ENCODE measurements around the gene OR2T6.
"Not testable (repeated sequence)": the region's sequence is repeated elsewhere in the genome, so short reads cannot be mapped to it uniquely, and the experiment has no call there.

Gene OR2T6, protein sequence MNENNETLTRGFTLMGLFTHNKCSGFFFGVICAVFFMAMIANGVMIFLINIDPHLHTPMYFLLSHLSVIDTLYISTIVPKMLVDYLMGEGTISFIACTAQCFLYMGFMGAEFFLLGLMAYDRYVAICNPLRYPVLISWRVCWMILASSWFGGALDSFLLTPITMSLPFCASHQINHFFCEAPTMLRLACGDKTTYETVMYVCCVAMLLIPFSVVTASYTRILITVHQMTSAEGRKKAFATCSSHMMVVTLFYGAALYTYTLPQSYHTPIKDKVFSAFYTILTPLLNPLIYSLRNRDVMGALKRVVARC

DNA sequence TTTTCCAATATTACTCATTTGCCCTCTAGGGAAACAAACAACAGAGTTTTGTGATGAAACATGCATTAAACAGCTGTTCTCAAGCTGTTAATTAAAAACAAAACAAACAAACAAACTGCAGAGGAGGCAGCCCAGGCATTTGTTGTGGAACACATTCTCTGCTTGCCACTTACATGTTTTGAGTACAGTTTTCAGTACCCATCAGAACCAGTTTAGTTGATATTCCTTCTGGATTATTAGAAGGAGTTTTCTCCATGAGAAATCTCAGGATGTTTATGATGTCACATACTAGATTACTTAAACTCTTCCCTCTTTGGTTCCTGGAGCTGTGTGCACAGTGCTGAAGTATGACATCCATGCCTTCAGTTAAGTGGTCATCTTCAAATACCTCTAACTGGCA, at the start of gene OR2T6:
TSS of gene OR2T6 (plus strand) at position 301 of the 400 bp plus-strand sequence. CDS start 11,863 bp downstream, outside the sequence.
- no peak for DNase-seq

DNA sequence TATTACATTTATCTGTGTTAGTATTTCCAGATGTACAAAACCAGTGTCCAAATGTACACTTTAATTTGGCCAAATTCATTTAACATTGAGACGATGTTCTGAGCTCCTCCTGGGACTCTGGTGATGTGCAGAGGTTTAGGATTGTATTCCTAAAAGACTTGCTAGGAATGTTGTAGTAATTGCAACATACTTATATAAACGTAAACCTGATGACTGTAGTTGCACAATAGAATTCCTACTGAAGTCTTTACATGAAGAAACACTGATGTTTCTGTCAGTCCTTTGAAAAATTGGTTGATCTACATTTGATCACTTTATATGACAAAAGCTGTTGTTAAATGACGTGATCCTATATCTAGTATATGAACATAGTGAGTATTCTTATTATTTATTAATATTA, 32.1 kb upstream of the OR2T6 start:
- no peak for DNase-seq

DNA sequence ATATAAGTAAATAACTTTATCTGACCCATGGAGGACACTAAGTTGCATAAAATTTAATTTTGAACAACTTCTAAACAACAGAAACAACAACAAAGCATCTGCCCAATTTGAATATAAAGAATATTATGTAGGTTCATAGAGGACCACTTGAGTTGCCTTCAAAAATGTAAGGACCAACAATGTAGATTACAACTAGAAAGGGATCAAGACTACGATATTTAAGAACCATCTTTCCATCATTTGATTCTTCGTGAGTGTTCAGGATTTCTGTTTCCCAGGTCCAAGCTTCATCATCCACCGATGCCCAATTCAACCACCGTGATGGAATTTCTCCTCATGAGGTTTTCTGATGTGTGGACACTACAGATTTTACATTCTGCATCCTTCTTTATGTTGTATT, 27.1 kb upstream of the OR2T6 start, which contains the start of gene OR14C36:
TSS of gene OR14C36 (plus strand) at position 301 of the 400 bp plus-strand sequence. CDS start at position 301, 0 bp downstream.
- DNase-seq = no peak

DNA sequence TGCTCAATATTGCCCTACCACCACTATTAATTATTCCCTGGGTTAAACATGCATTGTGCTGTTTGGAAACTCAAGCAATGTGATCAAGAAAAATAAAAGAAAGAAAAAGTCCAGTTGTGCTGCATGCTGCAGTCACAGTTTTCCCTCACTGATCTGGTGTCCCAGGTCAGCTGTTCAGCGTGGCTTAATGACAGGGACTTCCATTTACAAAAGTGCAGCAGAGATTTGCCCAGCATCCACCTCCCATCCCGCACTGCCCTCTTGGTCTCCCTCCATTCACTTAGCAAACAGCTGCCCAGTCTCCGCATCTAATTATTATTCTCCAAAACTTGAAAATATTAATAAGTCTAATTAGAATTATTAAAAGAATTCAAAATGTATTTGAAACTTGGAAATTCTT, 16.1 kb upstream of the OR2T6 start:
- no peak for DNase-seq

DNA sequence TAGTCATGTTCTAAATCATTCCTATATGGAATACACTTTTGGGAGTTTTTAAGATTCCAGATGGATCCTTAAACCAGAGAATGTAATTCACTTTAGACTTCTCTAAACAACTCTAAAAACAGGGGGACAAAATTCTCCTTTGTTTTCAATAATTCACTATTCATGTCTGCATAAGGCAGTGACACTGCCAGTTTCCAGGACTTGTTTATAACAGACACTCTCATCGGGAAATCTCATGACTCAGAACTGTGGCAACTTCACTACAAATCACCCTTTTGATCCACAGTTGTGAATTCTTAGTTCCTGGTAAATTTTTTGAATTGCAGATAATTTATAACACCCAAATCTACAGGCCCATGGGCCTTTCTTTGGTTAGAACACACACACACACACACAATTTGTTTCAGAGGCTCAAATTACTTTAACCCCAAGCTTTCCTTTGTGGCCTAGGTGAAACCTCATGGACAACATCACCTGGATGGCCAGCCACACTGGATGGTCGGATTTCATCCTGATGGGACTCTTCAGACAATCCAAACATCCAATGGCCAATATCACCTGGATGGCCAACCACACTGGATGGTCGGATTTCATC, 14.3 kb upstream of the OR2T6 start, which contains the start of gene OR2T4:
TSS of gene OR2T4 (plus strand) at position 545 of the 595 bp plus-strand sequence. CDS start at position 545, 0 bp downstream.
- DNase-seq = no peak

DNA sequence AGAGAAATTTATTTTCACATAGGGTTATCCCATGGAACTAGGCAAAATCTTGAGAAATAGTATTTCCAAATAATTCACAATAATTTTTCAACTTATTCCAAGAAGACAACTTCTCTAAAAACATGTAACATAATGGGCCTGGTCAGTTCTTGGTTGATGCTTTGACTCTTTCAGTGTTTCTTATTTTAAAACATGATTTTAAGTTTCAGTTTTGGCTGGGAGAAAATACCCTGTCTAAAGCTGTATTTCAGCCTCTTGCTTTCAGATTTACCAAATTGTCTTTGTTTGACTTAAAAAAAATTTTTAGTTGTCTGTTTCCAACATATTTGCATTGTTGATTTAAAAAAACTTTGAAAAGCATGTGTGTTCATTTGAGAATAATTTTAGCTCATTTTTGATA, 8.9 kb upstream of the OR2T6 start:
- DNase-seq = no peak

DNA sequence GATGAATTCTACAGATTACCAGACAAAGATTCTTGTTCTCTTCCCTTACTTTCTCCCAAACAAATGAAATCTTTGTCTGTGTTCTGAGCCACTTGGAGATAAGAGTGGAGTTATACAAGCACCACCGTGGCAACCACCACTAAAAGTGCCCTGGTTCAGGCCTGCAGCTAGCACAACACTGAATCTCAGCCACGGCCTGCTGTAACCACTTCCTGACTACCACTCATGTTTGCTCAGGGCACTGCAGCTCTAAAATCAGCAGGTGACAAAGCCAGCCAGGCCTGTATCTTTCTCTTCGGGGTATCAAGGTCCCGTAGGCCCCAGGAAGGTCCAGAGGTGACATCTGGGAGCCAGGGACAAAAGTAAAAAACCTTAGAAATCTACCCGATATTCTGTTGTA, 3.2 kb upstream of the OR2T6 start:
- DNase-seq = no peak

DNA sequence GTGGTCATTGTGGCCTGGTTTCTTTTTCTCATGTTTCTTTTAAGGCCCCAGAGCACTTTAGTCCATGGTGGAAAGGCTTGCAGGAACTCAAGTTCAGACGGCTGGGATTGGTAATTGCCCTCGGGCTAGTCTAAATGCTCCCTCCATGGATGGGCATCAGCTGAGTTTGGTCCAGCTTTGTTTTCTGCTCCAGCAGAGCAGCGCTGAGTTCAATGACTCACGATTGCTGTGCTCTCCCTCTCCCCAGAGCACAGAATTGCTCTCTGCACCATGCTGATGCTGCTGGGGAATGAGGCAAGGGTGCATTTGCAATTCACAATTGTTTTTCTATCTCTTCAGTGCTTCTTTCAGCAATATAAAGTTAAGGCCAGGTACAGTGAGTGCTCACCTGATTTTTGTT, 1.8 kb upstream of the OR2T6 start:
- DNase-seq = no peak

DNA sequence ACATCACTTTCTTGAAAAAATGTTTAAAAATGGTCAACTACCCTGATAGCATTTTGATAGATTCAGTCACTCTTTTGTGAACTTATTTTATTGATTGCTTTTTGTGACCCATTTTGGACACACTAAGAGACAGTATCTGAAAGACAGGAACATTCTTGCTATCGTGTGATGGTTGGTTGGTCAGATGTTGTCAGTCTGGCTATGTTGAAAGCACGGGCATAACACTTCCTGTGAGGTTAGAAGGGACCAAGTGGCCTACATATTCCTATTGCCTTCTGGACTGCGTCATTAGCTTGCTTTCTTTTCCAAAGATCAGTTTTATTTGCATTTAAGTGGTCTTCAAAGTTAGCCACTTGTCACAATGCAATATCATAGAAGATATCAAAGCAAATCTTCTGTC, 1.4 kb downstream of the OR2T6 start:
- no peak for DNase-seq

DNA sequence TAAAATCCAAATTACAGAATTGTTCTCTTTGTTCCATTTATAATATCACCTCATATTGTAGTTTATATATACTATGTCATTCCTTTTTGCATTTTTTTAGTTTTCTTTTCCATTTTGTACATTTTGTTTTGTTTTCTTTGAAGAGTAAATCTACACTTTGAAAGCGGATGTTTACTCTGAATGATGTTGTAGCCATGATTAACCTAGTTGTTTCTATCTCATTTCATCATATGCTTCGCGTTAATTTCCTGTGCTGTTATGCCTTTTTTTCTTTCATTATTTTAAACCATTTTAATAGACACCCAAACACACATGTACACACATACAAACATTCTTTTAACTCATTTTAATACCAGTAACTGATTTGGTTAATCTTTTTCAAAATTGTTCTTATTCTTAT, 5.3 kb downstream of the OR2T6 start:
- DNase-seq = no peak

DNA sequence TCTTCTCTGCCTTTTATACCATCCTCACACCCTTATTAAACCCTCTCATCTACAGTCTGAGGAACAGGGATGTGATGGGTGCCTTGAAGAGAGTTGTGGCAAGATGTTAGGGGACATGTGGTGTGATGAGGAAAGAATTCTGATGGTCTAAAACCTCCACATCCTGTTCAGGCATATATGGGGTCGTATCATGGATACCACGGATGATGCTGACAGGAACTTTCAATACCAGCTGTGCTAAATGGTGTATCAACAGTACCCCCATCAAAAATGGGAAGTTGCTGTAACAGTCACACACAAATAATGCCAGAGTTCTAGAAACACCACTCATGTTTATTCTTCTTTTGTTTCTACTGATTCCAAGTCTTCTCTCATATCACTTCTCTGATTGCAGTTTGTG, 12.9 kb downstream of the OR2T6 start:
- DNase-seq = no peak

DNA sequence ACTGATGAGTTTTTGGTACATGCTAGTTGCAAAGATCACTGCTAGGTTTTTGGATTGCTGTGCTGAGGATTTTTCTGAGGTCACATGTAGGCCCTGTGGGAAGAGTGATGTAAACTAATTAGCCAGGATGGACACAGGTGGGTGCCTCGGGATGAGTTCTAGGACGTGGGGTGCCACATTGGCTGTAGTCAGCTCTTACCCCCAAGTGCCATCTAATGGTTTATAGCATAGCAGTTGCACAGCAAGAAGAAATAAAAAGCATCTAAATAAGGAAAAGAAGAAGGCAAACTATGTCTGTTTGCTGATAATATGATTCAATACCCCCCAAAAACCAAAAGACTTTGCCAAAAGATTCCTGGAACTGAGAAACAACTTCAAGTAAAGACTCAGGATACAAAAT, 17.5 kb downstream of the OR2T6 start:
- DNase-seq = no peak

DNA sequence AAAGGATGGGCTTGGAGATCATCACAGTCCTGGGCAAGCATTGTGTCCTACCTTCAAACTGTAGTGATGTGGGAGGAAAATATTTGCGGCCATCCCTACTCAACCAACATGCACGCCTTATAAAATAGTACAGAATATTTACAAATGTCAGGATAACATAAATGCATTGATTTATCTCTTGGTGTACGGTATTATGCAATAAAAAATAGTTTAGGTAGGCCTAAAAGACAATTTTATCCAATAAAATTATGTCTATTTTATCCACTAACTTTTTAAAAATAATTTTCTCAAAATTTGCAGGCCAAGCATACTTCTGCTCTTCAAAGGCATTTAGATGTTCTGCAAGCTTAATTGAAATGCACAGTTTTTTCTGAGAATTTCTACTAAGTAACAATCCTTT, 27.2 kb downstream of the OR2T6 start, which contains the start of gene OR2T1:
TSS of gene OR2T1 (plus strand) at position 301 of the 400 bp plus-strand sequence. CDS start 3,100 bp downstream, outside the sequence.
- DNase-seq = no peak

DNA sequence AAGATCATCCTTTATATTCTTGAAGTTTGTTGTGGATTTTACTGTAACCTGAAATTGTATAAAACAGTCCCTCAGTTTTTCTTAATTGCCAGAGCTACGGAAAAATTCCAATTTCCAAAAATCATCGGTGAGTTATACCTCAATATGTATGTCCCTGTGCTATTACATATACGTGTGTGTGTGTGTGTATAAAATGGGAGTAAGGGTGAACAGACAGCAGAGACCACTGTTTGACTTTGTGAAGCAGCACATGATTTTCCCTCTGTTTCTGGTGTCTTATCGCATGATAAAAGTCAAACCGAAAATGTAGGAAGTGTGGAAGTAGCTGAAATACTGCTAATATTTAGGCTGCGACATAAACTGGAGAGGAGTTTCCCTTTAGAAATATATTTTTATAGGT, 28.5 kb downstream of the OR2T6 start:
- DNase-seq = no peak

DNA sequence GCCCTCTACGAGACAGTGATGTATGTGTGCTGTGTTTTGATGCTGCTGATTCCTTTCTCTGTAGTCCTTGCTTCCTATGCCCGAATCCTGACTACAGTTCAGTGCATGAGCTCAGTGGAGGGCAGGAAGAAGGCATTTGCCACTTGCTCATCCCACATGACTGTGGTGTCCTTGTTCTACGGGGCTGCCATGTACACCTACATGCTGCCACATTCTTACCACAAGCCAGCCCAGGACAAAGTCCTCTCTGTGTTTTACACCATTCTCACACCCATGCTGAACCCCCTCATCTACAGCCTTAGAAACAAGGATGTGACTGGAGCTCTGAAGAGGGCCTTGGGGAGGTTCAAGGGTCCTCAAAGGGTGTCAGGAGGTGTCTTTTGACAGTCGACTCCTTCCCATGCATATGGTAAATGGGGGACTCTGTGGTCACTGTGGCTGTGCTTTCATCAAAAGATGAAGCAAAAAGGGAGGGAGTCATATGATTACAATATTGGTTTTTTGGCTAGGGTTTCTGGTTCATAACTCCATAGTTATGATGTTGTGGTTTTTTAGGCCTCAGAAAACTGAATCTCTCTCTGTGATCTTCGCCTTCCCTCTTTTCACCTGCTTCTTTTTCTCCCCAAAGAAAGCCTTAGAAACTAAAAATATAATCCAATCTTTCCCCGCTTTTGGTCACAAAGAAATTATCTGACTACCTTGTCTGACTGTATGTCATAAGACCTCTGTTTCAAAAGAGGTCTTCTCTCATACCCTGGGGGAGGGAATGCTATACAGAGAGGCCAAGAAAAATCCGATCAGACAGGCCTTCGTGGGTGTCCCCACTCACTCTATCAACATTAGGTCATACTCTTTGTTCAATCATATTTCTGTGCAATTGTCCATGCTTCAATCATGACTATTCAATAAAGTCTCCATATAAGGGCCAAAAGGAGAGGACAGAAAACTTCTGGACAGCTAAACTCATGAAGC, 31.5 kb downstream of the OR2T6 start:
- no peak for DNase-seq

DNA sequence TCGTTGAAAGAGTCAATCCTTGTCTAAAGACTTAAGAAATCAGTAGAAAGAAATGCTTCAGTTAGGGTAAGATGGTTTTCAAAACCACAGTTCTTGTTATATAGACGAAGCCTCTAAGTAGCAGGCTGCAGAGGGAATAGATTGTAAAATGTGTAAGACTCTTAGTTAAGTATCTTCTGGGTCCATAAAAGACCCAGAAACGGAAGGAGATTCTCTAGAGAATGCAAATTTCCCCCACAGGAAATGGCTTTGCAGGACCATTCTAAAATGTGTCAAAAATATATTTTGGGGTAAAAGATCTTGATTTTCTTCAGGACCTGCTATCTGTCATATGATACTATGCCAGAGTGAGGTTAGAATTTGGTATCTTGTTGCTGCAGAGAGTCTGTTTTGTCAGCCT, 40.7 kb downstream of the OR2T6 start:
- no peak for DNase-seq

DNA sequence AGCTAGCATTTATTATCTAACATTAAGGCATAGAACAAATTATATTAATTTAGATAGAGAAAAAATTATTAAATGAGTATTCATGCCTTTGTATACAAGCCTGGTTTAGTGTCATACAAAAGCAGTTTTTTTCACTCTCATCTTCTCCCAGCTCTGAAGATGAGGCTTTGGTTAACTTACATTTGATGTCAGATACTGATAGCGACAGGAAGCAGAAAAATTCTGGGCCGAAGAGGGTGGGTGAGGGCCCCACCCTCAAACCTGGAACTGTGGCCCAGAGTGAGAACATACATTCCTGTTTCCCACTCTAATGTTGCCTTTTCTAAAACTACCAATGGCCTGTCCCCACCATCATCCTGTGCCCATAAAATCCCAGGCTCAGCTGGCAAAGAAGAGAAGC, 42.3 kb downstream of the OR2T6 start:
- DNase-seq = no peak

DNA sequence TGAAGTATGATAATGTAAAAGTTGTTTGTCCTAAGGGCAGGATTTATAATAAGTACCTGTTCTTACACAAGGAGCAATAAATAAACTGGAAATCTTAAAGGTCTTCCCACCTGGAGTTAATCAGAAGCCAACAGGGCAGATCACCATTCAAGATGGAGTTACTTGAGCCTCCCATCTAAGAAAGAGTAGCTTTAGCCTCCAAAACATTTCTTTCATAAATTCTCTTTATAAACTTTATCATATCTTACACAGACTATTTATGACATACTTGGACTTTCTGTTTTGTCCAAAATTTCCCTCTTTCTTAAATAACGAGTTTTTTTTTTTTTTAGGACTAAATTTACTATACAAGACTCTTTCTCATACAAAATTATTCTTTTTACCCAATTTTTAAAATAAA, 45.8 kb downstream of the OR2T6 start:
- no peak for DNase-seq

DNA sequence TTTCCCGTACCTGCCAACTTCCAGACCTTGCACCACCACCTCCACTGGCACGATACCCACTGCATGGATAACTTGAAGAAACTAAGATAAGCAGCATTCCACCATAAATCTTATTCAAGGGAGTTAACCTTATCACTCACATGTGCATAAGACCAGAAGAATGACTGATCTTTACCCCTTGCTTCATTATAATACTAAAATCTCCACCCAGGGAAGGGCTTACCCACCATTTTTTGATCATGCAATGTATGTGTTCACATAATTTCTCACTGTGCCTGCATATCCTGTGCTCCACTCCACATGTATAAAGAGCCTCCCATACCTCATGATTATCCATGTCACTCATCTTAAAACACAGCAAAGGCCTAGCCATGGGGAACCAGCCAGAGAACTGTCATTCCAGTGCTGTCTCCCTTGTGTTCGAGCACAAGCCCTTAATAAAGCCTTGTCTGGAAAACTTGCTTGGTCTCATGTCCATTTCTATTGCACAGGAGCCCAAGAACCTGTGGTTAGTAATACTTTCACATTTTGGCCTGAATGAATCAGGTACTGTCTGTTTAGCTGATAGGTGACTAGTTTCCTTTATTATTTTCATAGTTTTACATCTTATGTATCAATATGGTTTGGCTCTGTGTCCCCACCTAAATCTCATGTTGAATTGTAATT, 52.1 kb downstream of the OR2T6 start:
- DNase-seq = not testable (repeated sequence)

DNA sequence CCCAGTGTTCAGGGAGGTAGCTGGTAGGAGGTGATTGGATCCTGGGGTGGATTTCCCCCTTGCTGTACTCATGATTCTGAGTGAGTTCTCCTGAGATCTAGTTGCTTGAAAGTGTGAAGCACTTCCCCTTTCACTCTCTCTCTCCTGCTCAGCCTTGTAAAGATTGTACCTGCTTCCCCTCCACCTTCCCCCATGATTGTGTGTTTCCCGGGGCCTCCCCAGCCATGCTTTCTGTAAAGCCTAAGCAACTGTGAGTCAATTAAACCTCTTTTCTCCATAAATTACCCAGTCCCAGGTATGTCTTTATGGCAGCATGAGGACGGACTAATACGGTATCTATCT, 52.6 kb downstream of the OR2T6 start:
- DNase-seq = not testable (repeated sequence)

DNA sequence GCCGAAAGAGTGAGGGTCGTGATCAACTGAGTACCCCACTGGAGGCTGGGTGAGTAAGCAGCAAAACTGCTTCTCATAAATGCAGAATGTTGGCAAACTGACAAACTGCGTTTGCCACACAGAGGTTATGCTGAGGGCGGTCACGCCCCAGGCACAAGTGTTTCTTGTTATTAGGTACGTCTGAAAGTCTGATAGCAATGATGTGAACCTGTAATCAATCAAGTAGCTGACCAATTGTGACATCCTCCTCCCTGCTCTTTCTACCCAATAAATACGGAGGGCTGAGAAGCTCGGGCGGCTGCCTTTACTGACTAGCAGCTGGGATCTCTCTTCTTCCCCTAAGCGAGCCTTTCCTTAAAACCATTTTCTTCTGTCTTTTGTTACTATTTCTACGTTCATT, 56.1 kb downstream of the OR2T6 start:
- DNase-seq = not testable (repeated sequence)

DNA sequence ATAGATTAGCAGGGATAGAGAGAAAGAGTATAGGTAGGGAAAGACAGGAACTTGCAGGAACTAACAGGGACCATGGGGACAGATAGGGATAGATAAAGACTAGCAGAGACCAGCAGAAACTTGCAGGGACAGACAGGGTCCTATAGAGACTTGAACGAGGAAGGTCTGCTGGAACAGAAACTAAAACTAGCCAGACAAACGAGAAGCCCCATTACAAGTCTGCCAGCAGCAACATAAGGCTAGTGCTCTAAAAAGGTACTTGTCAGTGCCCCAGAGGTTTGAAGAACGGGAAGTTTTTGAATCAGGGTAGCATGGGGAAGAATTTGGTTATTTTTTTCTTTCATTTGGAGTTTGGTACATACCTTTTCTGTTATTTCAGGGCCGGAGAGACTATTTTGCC, 56.7 kb downstream of the OR2T6 start:
- not testable (repeated sequence) for DNase-seq
